ENCODE data around the gene WDR37.

The WDR37 gene

GRCh38 chr10:1141261-1141660 lies 85.1 kb downstream of the WDR37 start:
- no peaks in the 10 kb centered on the region for H3K4me1 ChIP-seq (ENCODE audit: insufficient read depth, low read length, severe bottlenecking)
- H3K27me3 ChIP-seq (ENCODE audit: insufficient read depth, low read length) = peaks cover 7% of the 10 kb centered on the region; the same call in 1 of the 2 replicates
- H3K4me3 ChIP-seq (ENCODE audit: low read depth, low read length, poor library complexity, severe bottlenecking) = no peak overlapping the region
- TF ChIP-seq EZH2 (IDR thresholded peaks at IDR 0.05; ENCODE audit: borderline replicate concordance, low read length) = no peak
- no peak for TF ChIP-seq CTCF (IDR thresholded peaks at IDR 0.05; ENCODE audit: low read length)
- H4K20me1 ChIP-seq (ENCODE audit: insufficient read depth, low read length) = no peaks in the 10 kb centered on the region
- H3K4me2 ChIP-seq (ENCODE audit: low read length) = no peak overlapping the region
- no peaks in the 10 kb centered on the region for H3K9me2 ChIP-seq (ENCODE audit: low read depth, low read length)
- H2AFZ ChIP-seq (ENCODE audit: low read length) = no peak overlapping the region
- peaks cover 16% of the 10 kb centered on the region; the same call in 1 of the 2 replicates for H3K9me3 ChIP-seq (ENCODE audit: low read length)
- H3K9ac ChIP-seq (ENCODE audit: low read length) = no peak overlapping the region
- H3K36me3 ChIP-seq (ENCODE audit: insufficient read depth, low read length) = no peaks in the 10 kb centered on the region; the same call in 1 of the 2 replicates
- no peaks in the 10 kb centered on the region for H3K79me2 ChIP-seq (ENCODE audit: insufficient read depth, low read length)
- no peak overlapping the region for H3K27ac ChIP-seq (ENCODE audit: low read depth, low read length, poor library complexity, severe bottlenecking)
- H3F3A ChIP-seq (ENCODE audit: insufficient read depth, low read length) = no peaks in the 10 kb centered on the region

- no peak overlapping the region for H3K27ac ChIP-seq (ENCODE audit: low read depth, low read length, poor library complexity, severe bottlenecking)
- TF ChIP-seq CTCF (IDR thresholded peaks at IDR 0.05; ENCODE audit: low read length) (no peak), EZH2 (IDR thresholded peaks at IDR 0.05; ENCODE audit: borderline replicate concordance, low read length) (no peak)
- H3K9me3 ChIP-seq (ENCODE audit: low read length) = peaks cover 16% of the 10 kb centered on the region
- H3K4me1 ChIP-seq (ENCODE audit: insufficient read depth, low read length, severe bottlenecking) = no peaks in the 10 kb centered on the region
- no peaks in the 10 kb centered on the region for H3K79me2 ChIP-seq (ENCODE audit: insufficient read depth, low read length)
- H3K4me2 ChIP-seq (ENCODE audit: low read length) = no peak overlapping the region
- no peaks in the 10 kb centered on the region for H3K9me2 ChIP-seq (ENCODE audit: low read depth, low read length)
- H4K20me1 ChIP-seq (ENCODE audit: insufficient read depth, low read length) = no peaks in the 10 kb centered on the region
- H3K36me3 ChIP-seq (ENCODE audit: insufficient read depth, low read length) = no peaks in the 10 kb centered on the region; the same call in 1 of the 2 replicates
- no peak overlapping the region for H3K9ac ChIP-seq (ENCODE audit: low read length)
- H3K4me3 ChIP-seq (ENCODE audit: low read depth, low read length, poor library complexity, severe bottlenecking) = no peak overlapping the region
- H3K27me3 ChIP-seq (ENCODE audit: insufficient read depth, low read length) = peaks cover 7% of the 10 kb centered on the region; the same call in 1 of the 2 replicates
- H3F3A ChIP-seq (ENCODE audit: insufficient read depth, low read length) = no peaks in the 10 kb centered on the region
- no peak overlapping the region for H2AFZ ChIP-seq (ENCODE audit: low read length)
These were observed 85.5 kb downstream of the WDR37 start for GRCh38 chr10:1141701-1142100.

- Histone ChIP-seq H2AFZ (ENCODE audit: low read length) (no peak overlapping the region), H3K4me1 (ENCODE audit: insufficient read depth, low read length, severe bottlenecking) (no peaks in the 10 kb centered on the region), H3K27me3 (ENCODE audit: insufficient read depth, low read length) (peaks cover 7% of the 10 kb centered on the region; the same call in 1 of the 2 replicates), H3K9ac (ENCODE audit: low read length) (no peak overlapping the region), H3F3A (ENCODE audit: insufficient read depth, low read length) (no peaks in the 10 kb centered on the region), H3K36me3 (ENCODE audit: insufficient read depth, low read length) (no peaks in the 10 kb centered on the region; the same call in 1 of the 2 replicates), H3K4me3 (ENCODE audit: low read depth, low read length, poor library complexity, severe bottlenecking) (no peak overlapping the region), H3K27ac (ENCODE audit: low read depth, low read length, poor library complexity, severe bottlenecking) (no peak overlapping the region), H3K4me2 (ENCODE audit: low read length) (no peak overlapping the region), H3K9me3 (ENCODE audit: low read length) (peaks cover 18% of the 10 kb centered on the region), H3K79me2 (ENCODE audit: insufficient read depth, low read length) (no peaks in the 10 kb centered on the region), H3K9me2 (ENCODE audit: low read depth, low read length) (no peaks in the 10 kb centered on the region), H4K20me1 (ENCODE audit: insufficient read depth, low read length) (no peaks in the 10 kb centered on the region)
- TF ChIP-seq CTCF (IDR thresholded peaks at IDR 0.05; ENCODE audit: low read length) (peak; percentile 56; the same call in 1 of the 2 replicates), EZH2 (IDR thresholded peaks at IDR 0.05; ENCODE audit: borderline replicate concordance, low read length) (no peak)
These were observed 86.4 kb downstream of the WDR37 start for GRCh38 chr10:1142596-1142995.

Data from OCI-LY1 (cell line).